PC-9 (cell line): ENCODE measurements around the gene AMH. TPM values are rescaled to one million over a fixed set of nuclear protein-coding genes. Genes with fewer than 3 reads are reported as not detected.

ENCODE experiments used
- BruUV-seq: library from RNA; stranded (reverse); fragments of 400-500 nt; replicated peaks from 2 replicates; lab custom pipeline; 2021; lab: Mats Ljungman, UMichigan
- CTCF ChIA-PET: fragments of 300-600 bp; sonication (Branson Sonifier 250); formaldehyde crosslinking; loops from one replicate; lab custom pipeline; 2022; ENCODE audit warnings: antibody characterized with exemption; lab: Charles Lee
- POLR2A ChIA-PET: fragments of 300-600 bp; sonication (Branson Sonifier 250); formaldehyde crosslinking; loops from one replicate; lab custom pipeline; 2022; ENCODE audit warnings: antibody characterized with exemption; ENCODE audit not compliant: unreplicated experiment; lab: Charles Lee
- DNase-seq, 2 experiments: peaks; one replicate each; pipeline versions ENCODE4 v3.0.0 to v3.0.0-alpha.2; 2015 to 2022; ENCODE audit warnings: mixed read lengths in 1 of 2
- H2AFZ ChIP-seq: fragments of 200-600 bp; sonication (generic); 2 replicates; pipeline ENCODE4 v1.8.1; 2017; ENCODE audit warnings: antibody characterized with exemption
- H3F3A ChIP-seq: fragments of 200-600 bp; sonication (generic); 2 replicates; pipeline ENCODE4 v1.8.1; 2017; ENCODE audit warnings: antibody characterized with exemption, mild to moderate bottlenecking, low read depth; ENCODE audit not compliant: insufficient read depth
- H3K27ac ChIP-seq: fragments of 200-600 bp; sonication (generic); 2 replicates; pipeline ENCODE4 v1.6.1; 2016; ENCODE audit warnings: mixed run types
- H3K27me3 ChIP-seq: fragments of 200-600 bp; sonication (generic); 2 replicates; pipeline ENCODE4 v1.6.1; 2016; ENCODE audit warnings: low read depth, mixed run types; ENCODE audit not compliant: insufficient read depth
- H3K36me3 ChIP-seq: fragments of 200-600 bp; sonication (generic); 2 replicates; pipeline ENCODE4 v1.6.1; 2016; ENCODE audit warnings: low read depth, mixed run types
- H3K4me1 ChIP-seq: fragments of 200-600 bp; sonication (generic); replicated peaks from 2 replicates; pipeline ENCODE4 v1.6.1; 2016; ENCODE audit warnings: mixed run types; ENCODE audit not compliant: insufficient read depth
- H3K4me2 ChIP-seq: fragments of 200-600 bp; sonication (generic); 2 replicates; pipeline ENCODE4 v1.6.1; 2017; ENCODE audit warnings: mixed run types
- H3K4me3 ChIP-seq: fragments of 200-600 bp; sonication (generic); 2 replicates; pipeline ENCODE4 v1.6.1; 2016; ENCODE audit warnings: mixed run types
- H3K79me2 ChIP-seq: fragments of 200-600 bp; sonication (generic); 2 replicates; pipeline ENCODE4 v1.6.1; 2017; ENCODE audit warnings: low read depth, mixed run types
- H3K9me2 ChIP-seq: fragments of 200-600 bp; sonication (generic); 2 replicates; pipeline ENCODE4 v1.8.1; 2017; ENCODE audit warnings: mild to moderate bottlenecking; ENCODE audit not compliant: insufficient read depth
- H3K9me3 ChIP-seq: fragments of 200-600 bp; sonication (generic); 2 replicates; pipeline ENCODE4 v1.8.1; 2016; ENCODE audit warnings: low read depth; ENCODE audit not compliant: insufficient read depth
- H4K20me1 ChIP-seq: fragments of 200-600 bp; sonication (generic); 2 replicates; pipeline ENCODE4 v1.8.1; 2017; ENCODE audit not compliant: insufficient read depth
- CTCF ChIP-seq: fragments of 200-600 bp; sonication (generic); conservative IDR thresholded peaks from 2 replicates; pipeline ENCODE4 v1.6.1; 2017; ENCODE audit warnings: mixed run types, antibody characterized with exemption, mild to moderate bottlenecking, moderate library complexity
- EZH2 ChIP-seq: fragments of 200-600 bp; sonication (generic); IDR thresholded peaks from 2 replicates; pipeline ENCODE4 v1.8.0; 2017; ENCODE audit warnings: antibody characterized with exemption, low read depth
- intact Hi-C: fragments of 100-400 bp; cut with micrococcal nuclease; formaldehyde crosslinking; loops from one replicate; pipeline ENCODE4 v1.10.0; 2022; ENCODE audit not compliant: unreplicated experiment
- total RNA-seq: library from RNA; stranded (reverse); gene quantifications from 2 replicates; pipeline ENCODE4 v1.2.3, GENCODE V29; 2021

Gene AMH
- total RNA-seq, 1 experiment from 2014 or later = 8.1 TPM

GRCh38 chr19:2282062-2282861, 33.1 kb downstream of the AMH start, which contains the start of gene PEAK3:
TSS of gene PEAK3 (minus strand) at chr19:2282175. CDS start at chr19:2280931, 1,244 bp downstream.
- Histone ChIP-seq H3K4me2 (no peak within 1 kb of the TSS), H3F3A (no peaks in the 10 kb centered on the region), H3K36me3 (no peaks in the 10 kb centered on the region), H2AFZ (no peak within 1 kb of the TSS), H4K20me1 (no peaks in the 10 kb centered on the region), H3K9me3 (no peaks in the 10 kb centered on the region), H3K4me1 (no peaks in the 10 kb centered on the region), H3K79me2 (no peaks in the 10 kb centered on the region), H3K4me3 (no peak within 1 kb of the TSS), H3K9me2 (no peaks in the 10 kb centered on the region), H3K27me3 (no peaks in the 10 kb centered on the region), H3K27ac (no peak within 1 kb of the TSS)
- POLR2A ChIA-PET = interaction anchor here (0.6 kb wide), 1 partner anchor 8 kb away, joined by 6 read pairs; no protein-coding TSS in a partner anchor
- CTCF ChIA-PET = no interaction called here
- no peak for DNase-seq
- no peak for TF ChIP-seq CTCF
- TF ChIP-seq EZH2 = no peak
- BruUV-seq = no TSS peak
- intact Hi-C loops = no loop called here

GRCh38 chr19:2282862-2283237, 33.7 kb downstream of the AMH start:
- no peak for TF ChIP-seq CTCF
- TF ChIP-seq EZH2 = no peak
- no peaks in the 10 kb centered on the region for H3K9me2 ChIP-seq
- ChIA-PET POLR2A (interaction anchor here (0.6 kb wide), 1 partner anchor 8 kb away, joined by 6 read pairs; no protein-coding TSS in a partner anchor), CTCF (no interaction called here)
- no peak overlapping the region for H2AFZ ChIP-seq
- H3K4me2 ChIP-seq = no peak overlapping the region
- no peaks in the 10 kb centered on the region for H3F3A ChIP-seq
- no peaks in the 10 kb centered on the region for H3K4me1 ChIP-seq
- H3K4me3 ChIP-seq = no peak overlapping the region
- no peaks in the 10 kb centered on the region for H3K79me2 ChIP-seq
- no TSS peak for BruUV-seq
- H3K36me3 ChIP-seq = no peaks in the 10 kb centered on the region
- H3K9me3 ChIP-seq = no peaks in the 10 kb centered on the region
- no peaks in the 10 kb centered on the region for H3K27me3 ChIP-seq
- H3K27ac ChIP-seq = no peak overlapping the region
- no peaks in the 10 kb centered on the region for H4K20me1 ChIP-seq
- intact Hi-C loops = no loop called here
- no peak for DNase-seq

GRCh38 chr19:2283835-2284507, 34.8 kb downstream of the AMH start:
- no peaks in the 10 kb centered on the region for H3K9me2 ChIP-seq
- intact Hi-C loops = no loop called here
- H3F3A ChIP-seq = no peaks in the 10 kb centered on the region
- H3K4me3 ChIP-seq = no peak overlapping the region
- TF ChIP-seq EZH2 (no peak), CTCF (no peak)
- H3K9me3 ChIP-seq = no peaks in the 10 kb centered on the region
- no peak overlapping the region for H3K27ac ChIP-seq
- no peaks in the 10 kb centered on the region for H4K20me1 ChIP-seq
- no TSS peak for BruUV-seq
- H3K36me3 ChIP-seq = no peaks in the 10 kb centered on the region
- ChIA-PET POLR2A (no interaction called here), CTCF (no interaction called here)
- H3K79me2 ChIP-seq = no peaks in the 10 kb centered on the region
- no peak overlapping the region for H3K4me2 ChIP-seq
- no peaks in the 10 kb centered on the region for H3K27me3 ChIP-seq
- H3K4me1 ChIP-seq = no peaks in the 10 kb centered on the region
- DNase-seq = no peak
- no peak overlapping the region for H2AFZ ChIP-seq
